Adrenal gland (tissue), 12 donors: Measurements from ENCODE around the gene DLG2. TPM values are rescaled to one million over a fixed set of nuclear protein-coding genes. Genes with fewer than 3 reads are reported as not detected.

ENCODE experiments used
- DNase-seq, 7 donors: peaks; one replicate each; pipeline ENCODE4 v3.0.0-alpha.2; 2019 to 2020
- H3K27ac ChIP-seq, 5 donors: fragments of 200-600 bp; sonication (generic) in 4 of 5; 1 replicate in 3 of 5; 2 replicates in 2 of 5; pipeline versions ENCODE4 v1.5.1 to v1.8.0; 2016 to 2020; ENCODE audit warnings: mild to moderate bottlenecking in 1 of 5
- H3K27me3 ChIP-seq: fragments of 200-600 bp; 2 replicates; pipeline ENCODE4 v1.8.0; 2021
- H3K36me3 ChIP-seq, 2 donors: fragments of 200-600 bp; replicated peaks in 1 of 2; 1 replicate in 1 of 2; 2 replicates in 1 of 2; pipeline versions ENCODE4 v1.5.1 to v1.8.0; 2018 to 2022
- H3K4me1 ChIP-seq, 2 donors: fragments of 200-600 bp; replicated peaks in 1 of 2; 1 replicate in 1 of 2; 2 replicates in 1 of 2; pipeline versions ENCODE4 v1.5.1 to v1.8.0; 2018 to 2021
- H3K4me3 ChIP-seq, 4 donors: fragments of 200-600 bp; sonication (generic) in 3 of 4; one replicate each; pipeline ENCODE4 v1.5.1; 2016 to 2018
- H3K9me3 ChIP-seq, 3 donors: fragments of 200-600 bp; sonication (generic) in 1 of 3; replicated peaks in 1 of 3; 1 replicate in 2 of 3; 2 replicates in 1 of 3; pipeline versions ENCODE4 v1.5.1 to v1.8.0; 2016 to 2021
- CTCF ChIP-seq, 6 experiments: fragments of 450-650 bp in 4 of 6; fragments of 200-600 bp in 2 of 6; sonication (generic) in 1 of 6; IDR thresholded peaks; 1 replicate in 5 of 6; 2 replicates in 1 of 6; pipeline versions ENCODE4 v1.5.1 to v1.8.0; 2016 to 2021; ENCODE audit warnings: antibody characterized with exemption in 6 of 6, mild to moderate bottlenecking in 2 of 6, moderate library complexity in 1 of 6
- POLR2A ChIP-seq, 2 donors: fragments of 450-650 bp; IDR thresholded peaks; one replicate each; pipeline ENCODE4 v1.6.1; 2017; ENCODE audit warnings: antibody characterized with exemption in 2 of 2, mild to moderate bottlenecking in 2 of 2, moderate library complexity in 1 of 2
- WGBS, 4 donors: extraction: QIAGEN DNeasy Blood & Tissue Kit in 2 of 4; methylation state at CpG; one replicate each; pipeline versions ENCODE4 v1.1.5 to v1.1.7; 2013 to 2017; 5-methylcytosine and 5-hydroxymethylcytosine counted together
- intact Hi-C, 2 donors: fragments of 100-400 bp; cut with DNase I; formaldehyde crosslinking; loops; one replicate each; pipeline versions ENCODE4 v1.14.1 to v1.15.0; 2022 to 2023
- polyA plus RNA-seq, 3 donors: library from polyadenylated mRNA; stranded (reverse); fragments of 200-250 nt in 2 of 3; fragments of 350-450 nt in 1 of 3; fragmentation: Illumina TruSeq in 1 of 3; extraction: RNeasy Lipid Tissue Mini Kit (QIAGEN cat#74804) in 1 of 3; gene quantifications; one replicate each; pipeline ENCODE4 v1.2.3, GENCODE V29; 2013 to 2014
- total RNA-seq, 9 donors: library from RNA; depleted of rRNA in 4 of 9; stranded (reverse); fragments of >200 nt in 4 of 9; fragments of 120-200 nt in 1 of 9; fragmentation: NEBNext Ultra II Directional in 1 of 9; extraction: Animal tissue kit (Norgen Biotek cat#: 25700) in 1 of 9; gene quantifications; one replicate each; pipeline versions ENCODE4 v1.1.0 to v1.2.4, GENCODE V29; 2013 to 2023
- donor health status: healthy with polysubstance abuse.
- donor health status: Bipolar disorder and iron deficiency.
- donor health status: DM: yes; HTN: yes; CAD: no.
- donor health status: DM: no; HTN: no; CAD: no.
- donor health status: DM: no; HTN: no; CAD: no.
- donor health status: DM: yes; HTN: yes; CAD: no.

Gene DLG2
- total and polyA plus RNA-seq, 12 donors = 8.3 to 101 (median 37.5) TPM

- H3K4me1 ChIP-seq = no peaks in the 10 kb centered on the region
- DNase-seq = no peak
- TF ChIP-seq POLR2A (IDR thresholded peaks at IDR 0.05) = no peak
- no peak for TF ChIP-seq CTCF (IDR thresholded peaks at IDR 0.05)
- intact Hi-C loops = no loop called here
- no peaks in the 10 kb centered on the region for H3K36me3 ChIP-seq
- no peak overlapping the region for H3K4me3 ChIP-seq
- H3K27ac ChIP-seq = no peak overlapping the region
- H3K27me3 ChIP-seq = no peaks in the 10 kb centered on the region
- no peaks in the 10 kb centered on the region for H3K9me3 ChIP-seq
Observed at GRCh38 chr11:83540728-83541127, 2086.4 kb downstream of the DLG2 start.

DNA sequence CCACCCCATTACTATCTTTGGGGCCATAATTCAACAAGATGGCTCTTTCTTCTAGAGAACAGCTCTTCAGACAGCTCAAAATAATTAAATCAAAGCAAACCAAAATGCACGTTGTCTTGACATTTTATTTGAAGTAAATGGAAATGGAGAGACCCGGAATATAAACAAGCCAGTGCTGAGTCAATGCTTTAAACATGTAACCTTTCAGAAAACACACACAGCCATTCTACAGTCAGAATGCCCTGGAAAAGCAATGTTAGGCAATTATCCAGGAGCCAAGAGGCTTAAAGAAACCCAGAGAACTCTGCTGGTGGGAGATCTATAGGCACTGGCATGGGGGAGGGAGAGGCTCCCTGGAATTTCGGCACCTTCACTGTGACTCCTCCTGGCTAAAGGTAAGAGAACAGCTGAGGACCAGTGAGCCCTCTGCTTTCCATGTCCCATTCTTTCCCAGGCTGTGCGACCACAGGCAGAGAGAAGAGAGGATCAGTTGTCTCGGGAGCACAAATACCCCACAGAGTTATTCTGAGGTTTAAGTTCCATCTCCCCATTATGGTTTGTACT lies 2086.9 kb downstream of the DLG2 start:
- no peak overlapping the region for H3K4me3 ChIP-seq
- intact Hi-C loops = no loop called here
- no peak overlapping the region for H3K27ac ChIP-seq
- H3K9me3 ChIP-seq = no peaks in the 10 kb centered on the region
- H3K4me1 ChIP-seq = no peaks in the 10 kb centered on the region
- TF ChIP-seq CTCF (IDR thresholded peaks at IDR 0.05) = no peak
- TF ChIP-seq POLR2A (IDR thresholded peaks at IDR 0.05) = no peak
- DNase-seq = no peak
- no peaks in the 10 kb centered on the region for H3K27me3 ChIP-seq
- 68 to 76% (median 71%) methylated on average over 5 of the region's 5 CpGs for WGBS, 4 donors
- H3K36me3 ChIP-seq = no peaks in the 10 kb centered on the region

DNA sequence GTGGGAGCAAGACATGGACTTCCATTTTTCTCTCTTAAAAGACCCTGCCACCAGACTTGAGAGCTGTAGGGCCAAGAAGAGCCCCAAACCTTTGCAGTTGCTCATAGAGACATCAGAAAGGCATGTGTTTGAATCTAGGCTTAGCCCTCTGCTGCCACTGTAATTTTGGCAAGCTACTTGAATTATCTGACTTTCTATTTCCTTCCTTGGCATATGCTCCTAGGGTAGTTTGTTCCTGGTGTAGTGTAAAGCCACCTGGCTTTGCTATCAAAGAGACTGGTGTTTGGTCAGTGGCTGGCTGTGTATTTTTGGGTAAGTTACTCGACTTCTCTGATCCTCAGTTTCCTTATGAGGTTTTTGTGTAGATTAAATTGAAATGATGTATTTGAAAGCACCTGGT lies 2088.9 kb downstream of the DLG2 start:
- 82 to 93% (median 84%) methylated on average over 1 of the region's 1 CpG for WGBS, 4 donors

DNA sequence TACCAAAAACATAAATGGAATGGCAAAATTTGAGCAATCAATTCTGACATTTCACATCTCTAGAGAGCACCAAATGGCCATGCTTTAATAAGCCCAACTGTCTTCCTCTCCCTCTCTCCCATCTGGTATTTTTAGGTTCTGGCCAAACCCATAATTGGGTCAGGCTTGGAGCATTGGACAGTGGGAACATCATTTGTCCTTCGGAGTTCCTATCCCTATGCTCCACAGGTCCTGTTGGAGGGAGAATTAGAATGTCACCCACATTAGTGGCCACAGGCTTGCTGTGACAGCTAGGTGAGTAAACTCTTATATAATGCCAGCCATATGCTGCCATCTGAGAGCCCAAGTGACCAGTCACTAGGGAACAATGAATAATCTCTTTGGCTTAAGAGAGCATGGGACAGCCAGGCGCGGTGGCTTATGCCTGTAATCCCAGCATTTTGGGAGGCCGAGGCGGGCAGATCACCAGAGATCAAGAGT lies 2090.0 kb downstream of the DLG2 start:
- intact Hi-C loops = no loop called here
- no peak for TF ChIP-seq POLR2A (IDR thresholded peaks at IDR 0.05)
- no peak for TF ChIP-seq CTCF (IDR thresholded peaks at IDR 0.05)
- DNase-seq = no peak
- no peaks in the 10 kb centered on the region for H3K36me3 ChIP-seq
- H3K27me3 ChIP-seq = no peaks in the 10 kb centered on the region
- H3K4me1 ChIP-seq = no peaks in the 10 kb centered on the region
- WGBS, 4 donors = 85 to 91% (median 88%) methylated on average over 4 to 5 of the region's 5 CpGs
- no peak overlapping the region for H3K4me3 ChIP-seq
- no peaks in the 10 kb centered on the region for H3K9me3 ChIP-seq
- H3K27ac ChIP-seq = no peak overlapping the region

More for the DNA sequence above, 2088.9 kb downstream of the DLG2 start:
- Histone ChIP-seq H3K4me1 (no peaks in the 10 kb centered on the region), H3K27me3 (no peaks in the 10 kb centered on the region), H3K27ac (no peak overlapping the region), H3K36me3 (no peaks in the 10 kb centered on the region), H3K9me3 (no peaks in the 10 kb centered on the region), H3K4me3 (no peak overlapping the region)
- no peak for DNase-seq
- intact Hi-C loops = no loop called here
- TF ChIP-seq POLR2A (IDR thresholded peaks at IDR 0.05) (no peak), CTCF (IDR thresholded peaks at IDR 0.05) (no peak)
